ENCODE results near the gene SLC12A7.

The SLC12A7 gene

GRCh38 chr5:1128977-1129710, 17.3 kb upstream of the SLC12A7 start:
- TF ChIP-seq, protein P1, sequence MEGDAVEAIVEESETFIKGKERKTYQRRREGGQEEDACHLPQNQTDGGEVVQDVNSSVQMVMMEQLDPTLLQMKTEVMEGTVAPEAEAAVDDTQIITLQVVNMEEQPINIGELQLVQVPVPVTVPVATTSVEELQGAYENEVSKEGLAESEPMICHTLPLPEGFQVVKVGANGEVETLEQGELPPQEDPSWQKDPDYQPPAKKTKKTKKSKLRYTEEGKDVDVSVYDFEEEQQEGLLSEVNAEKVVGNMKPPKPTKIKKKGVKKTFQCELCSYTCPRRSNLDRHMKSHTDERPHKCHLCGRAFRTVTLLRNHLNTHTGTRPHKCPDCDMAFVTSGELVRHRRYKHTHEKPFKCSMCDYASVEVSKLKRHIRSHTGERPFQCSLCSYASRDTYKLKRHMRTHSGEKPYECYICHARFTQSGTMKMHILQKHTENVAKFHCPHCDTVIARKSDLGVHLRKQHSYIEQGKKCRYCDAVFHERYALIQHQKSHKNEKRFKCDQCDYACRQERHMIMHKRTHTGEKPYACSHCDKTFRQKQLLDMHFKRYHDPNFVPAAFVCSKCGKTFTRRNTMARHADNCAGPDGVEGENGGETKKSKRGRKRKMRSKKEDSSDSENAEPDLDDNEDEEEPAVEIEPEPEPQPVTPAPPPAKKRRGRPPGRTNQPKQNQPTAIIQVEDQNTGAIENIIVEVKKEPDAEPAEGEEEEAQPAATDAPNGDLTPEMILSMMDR (conservative IDR thresholded peaks at IDR 0.05): no peak
- H3K27ac ChIP-seq: peak overlapping the region; percentile 96

DNA sequence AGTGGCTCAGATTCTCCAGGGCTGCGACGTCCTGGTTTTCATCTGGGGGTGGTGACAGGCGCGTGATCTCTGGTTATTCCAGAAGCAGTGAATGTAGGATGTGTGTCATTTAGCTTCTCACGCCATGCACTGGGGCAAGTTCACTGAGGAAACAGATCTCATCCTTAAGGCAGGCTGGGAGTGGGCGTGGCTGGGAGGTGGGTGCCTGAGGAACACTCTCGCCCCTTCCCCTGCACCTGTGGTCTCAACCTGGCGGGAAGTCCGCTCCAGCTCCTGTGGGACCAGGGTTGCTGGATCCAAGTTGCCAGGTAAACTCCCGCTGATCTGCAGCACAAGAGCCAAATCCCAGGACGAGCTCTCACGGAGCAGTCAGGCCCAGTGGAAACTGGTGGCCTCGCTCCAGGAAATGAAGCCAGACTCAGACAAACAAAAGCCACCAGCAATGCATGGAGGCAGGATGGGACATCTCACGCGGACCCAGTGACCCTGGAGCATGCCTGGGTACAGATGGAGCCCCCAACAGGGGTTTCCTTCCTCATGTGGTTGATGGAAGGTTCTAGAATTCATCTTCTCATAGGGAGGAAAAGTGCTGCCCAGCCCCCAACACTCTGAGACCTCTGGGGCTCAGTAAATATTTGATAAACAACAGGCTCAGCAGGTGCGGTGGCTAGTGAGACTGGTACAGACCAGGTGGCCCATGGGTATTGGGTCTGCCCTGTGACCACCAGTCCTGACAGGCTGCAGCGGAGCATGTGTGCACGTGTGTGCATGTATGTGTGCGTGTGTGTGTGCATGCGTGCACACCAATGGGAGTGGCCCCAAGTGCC, 16.3 kb upstream of the SLC12A7 start:
- TF ChIP-seq, protein P1 (conservative IDR thresholded peaks at IDR 0.05): no peak
- H3K27ac ChIP-seq: peak overlapping the region; percentile 96

DNA sequence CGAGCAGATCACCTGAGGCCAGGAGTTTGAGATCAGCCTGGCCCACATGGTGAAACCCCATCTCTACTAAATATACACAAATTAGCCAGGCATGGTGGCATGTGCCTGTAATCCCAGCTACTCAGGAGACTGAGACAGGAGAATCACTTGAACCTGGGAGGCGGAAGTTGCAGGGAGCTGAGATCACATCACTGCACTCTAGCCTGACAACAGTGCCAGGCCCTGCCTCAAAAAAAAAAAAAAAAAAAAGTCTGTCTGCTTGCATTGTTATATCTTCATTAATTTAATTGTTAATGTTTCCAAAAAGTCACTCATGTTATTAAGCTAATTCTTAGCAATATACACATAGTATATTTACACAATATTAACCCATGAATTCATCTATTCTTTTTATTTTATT, 13.8 kb upstream of the SLC12A7 start:
- peak overlapping the region; percentile 96; the same call in 1 of the 2 replicates for H3K27ac ChIP-seq

DNA sequence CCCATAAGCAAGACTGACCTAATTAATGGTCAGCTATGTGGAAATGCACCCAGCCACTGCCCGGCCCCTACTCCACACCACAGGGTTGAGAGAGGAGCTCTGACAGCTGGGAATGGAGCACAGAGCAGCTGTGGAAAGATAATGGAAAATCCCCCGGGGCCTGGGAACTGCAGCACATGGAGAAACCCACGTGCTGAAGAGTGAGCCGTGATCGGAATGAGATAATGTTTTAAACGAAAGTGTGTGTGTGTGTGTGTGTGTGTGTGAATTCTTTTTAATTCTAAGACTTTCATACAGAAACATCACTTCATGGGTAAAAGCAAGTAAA, 13.1 kb upstream of the SLC12A7 start:
- TF ChIP-seq, protein P1 (conservative IDR thresholded peaks at IDR 0.05): no peak
- 0 out of 2 replicates have a peak overlapping the region, but pooled peaks have one; percentile 24 for H3K27ac ChIP-seq

DNA sequence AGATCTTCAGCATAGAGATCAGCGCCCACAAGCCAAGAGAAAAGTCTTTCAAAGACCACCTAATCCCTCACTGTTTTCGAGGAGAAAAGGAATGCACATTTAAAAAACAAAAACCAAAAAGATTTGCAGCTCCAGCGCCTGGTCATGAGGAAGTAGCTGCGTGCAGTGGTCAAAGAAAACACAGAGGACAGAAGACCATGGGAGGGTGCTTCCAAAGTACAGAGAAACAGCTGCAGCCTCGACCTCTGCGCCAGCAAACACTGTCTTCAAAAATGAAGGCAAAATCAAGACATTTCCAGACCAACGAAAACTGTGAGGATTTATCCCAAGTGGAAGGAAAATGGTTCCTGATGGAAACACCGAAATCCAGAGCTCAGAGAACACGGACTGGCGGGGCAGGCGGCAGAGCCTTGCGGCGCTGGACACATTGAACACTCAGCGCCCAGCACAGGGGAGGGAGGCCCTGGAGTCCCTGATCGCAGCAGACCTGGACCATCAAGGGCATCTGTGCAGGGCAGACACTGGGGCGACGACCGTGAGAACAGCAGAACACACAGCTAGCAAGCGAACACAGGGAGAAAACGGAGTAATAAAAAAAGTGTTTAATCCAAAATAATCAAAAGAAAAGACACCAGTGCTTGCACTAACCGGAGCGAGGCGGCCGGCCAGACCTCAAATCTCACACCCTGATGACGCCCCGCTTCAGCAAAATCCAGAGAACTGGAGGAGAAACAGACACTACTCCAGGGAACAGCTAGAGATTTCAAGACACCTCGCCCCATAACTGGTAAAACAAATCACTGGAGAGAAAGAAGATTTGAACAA, 12.6 kb upstream of the SLC12A7 start:
- TF ChIP-seq, protein P1 (conservative IDR thresholded peaks at IDR 0.05): no peak
- H3K27ac ChIP-seq: 0 out of 2 replicates have a peak overlapping the region, but pooled peaks have one; percentile 24

- H3K27ac ChIP-seq: no peak overlapping the region
- TF ChIP-seq, protein P1 (conservative IDR thresholded peaks at IDR 0.05): no peak
Measured at GRCh38 chr5:1123418-1124147, 11.7 kb upstream of the SLC12A7 start.

DNA sequence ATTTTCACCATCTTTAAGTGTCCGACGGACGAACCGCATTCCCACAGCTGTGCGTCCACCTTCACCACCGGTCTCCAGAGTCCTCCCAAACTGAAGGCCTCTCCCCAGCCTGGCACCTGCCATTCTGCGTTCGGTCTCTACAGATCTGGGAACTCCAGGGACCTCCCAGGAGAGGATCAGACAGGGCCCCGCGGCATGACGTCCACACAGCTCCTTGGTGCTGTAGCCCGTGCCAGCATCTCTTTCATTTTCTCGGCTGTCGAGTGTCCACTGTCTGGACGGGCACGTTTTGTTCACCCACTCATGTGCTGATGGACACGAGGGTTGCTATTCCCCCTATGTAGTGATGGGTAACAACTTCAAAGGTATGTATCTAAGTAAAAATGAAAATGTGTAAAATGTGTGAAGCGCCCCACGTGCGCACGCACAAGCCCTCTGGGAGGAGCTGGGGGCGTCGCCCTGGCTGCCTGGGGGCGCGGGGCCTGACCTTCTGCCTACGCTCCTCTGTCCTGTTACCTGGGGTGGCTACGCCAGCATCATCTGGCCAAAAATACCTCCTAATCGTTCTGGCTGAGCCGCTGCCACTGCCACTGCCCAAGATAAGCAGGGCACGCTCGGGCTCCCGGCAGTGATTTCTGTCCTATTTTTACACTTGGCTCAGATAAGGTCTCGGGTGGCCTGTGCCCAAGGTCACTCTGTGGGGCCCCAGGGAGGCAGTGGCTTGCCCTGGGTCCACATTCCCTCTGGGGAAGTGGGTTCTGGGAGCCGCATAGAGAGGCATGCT, 10.8 kb upstream of the SLC12A7 start:
- TF ChIP-seq, protein P1 (conservative IDR thresholded peaks at IDR 0.05): no peak
- no peak overlapping the region for H3K27ac ChIP-seq

All from VCaP (cell line).